Measurements from ENCODE around the gene RGS7.

DNA sequence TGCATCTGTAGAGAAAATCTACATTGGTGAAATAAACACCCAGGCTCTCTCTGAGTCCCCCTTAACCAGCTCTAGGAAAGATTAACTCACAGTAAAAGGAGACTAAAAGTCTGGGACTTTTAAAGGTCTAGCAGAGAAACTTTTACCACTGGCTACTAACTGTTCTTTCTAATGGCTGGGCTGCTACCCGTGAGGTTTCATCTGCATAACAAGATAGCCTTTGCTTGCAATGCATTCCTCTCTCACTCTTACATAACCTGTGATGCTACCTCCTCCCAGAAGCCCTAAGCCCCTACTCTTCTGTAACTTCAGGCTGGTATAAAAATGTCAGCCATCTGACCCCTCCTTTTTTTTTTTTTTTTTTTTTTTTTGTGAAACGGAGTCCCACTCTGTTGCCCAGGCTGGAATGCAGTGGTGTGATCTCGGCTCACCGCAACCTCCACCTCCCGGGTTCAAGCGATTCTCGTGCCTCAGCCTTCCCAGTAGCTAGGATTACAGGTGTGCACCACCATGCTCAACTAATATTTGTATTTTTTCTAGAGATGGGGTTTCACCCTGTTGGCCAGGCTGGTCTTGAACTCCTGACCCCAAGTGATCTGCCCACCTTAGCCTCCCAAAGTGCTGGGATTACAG is 344.2 kb downstream of the RGS7 start:
- TF ChIP-seq, protein P1, sequence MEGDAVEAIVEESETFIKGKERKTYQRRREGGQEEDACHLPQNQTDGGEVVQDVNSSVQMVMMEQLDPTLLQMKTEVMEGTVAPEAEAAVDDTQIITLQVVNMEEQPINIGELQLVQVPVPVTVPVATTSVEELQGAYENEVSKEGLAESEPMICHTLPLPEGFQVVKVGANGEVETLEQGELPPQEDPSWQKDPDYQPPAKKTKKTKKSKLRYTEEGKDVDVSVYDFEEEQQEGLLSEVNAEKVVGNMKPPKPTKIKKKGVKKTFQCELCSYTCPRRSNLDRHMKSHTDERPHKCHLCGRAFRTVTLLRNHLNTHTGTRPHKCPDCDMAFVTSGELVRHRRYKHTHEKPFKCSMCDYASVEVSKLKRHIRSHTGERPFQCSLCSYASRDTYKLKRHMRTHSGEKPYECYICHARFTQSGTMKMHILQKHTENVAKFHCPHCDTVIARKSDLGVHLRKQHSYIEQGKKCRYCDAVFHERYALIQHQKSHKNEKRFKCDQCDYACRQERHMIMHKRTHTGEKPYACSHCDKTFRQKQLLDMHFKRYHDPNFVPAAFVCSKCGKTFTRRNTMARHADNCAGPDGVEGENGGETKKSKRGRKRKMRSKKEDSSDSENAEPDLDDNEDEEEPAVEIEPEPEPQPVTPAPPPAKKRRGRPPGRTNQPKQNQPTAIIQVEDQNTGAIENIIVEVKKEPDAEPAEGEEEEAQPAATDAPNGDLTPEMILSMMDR (conservative IDR thresholded peaks at IDR 0.05; ENCODE audit: low read length), result no peak
- TF ChIP-seq EZH2phosphoT487 (IDR thresholded peaks at IDR 0.05; ENCODE audit: borderline replicate concordance, low read depth, low read length), result no peak
